Skeletal muscle cell (primary cell): Measurements from ENCODE around the gene EFNB2.
A peak's percentile ranks its signal among the peaks of the same experiment; 100 is the strongest.

ENCODE experiments used
- DNase-seq: peaks from one replicate; pipeline ENCODE4 v3.0.0-alpha.2; 2010; ENCODE audit warnings: low read depth
- H3K4me3 ChIP-seq: 2 replicates; pipeline ENCODE4 v1.5.1; 2011; ENCODE audit warnings: low read depth, mild to moderate bottlenecking, control low read depth, low read length, moderate library complexity

EFNB2 gene

DNA sequence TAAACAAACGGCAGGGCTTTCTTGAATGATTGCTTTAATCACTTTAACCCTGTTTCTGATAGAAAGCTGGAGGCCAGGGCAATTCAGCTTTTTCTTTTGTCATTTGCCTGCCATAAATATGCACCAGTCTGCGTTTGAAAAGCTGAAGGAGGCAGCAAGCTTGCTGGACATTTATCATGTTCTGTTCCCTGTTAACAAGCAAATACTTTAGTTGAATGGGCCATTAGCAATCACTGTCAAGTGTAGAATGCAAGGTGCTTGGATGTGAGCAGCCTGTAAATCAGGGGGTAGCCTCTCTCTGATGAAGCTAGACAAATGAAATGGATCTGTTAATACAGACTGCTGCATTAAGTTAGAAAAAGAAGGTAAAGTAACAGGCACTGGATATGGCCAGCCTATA, 7.6 kb downstream of the EFNB2 start:
- no peak for DNase-seq

DNA sequence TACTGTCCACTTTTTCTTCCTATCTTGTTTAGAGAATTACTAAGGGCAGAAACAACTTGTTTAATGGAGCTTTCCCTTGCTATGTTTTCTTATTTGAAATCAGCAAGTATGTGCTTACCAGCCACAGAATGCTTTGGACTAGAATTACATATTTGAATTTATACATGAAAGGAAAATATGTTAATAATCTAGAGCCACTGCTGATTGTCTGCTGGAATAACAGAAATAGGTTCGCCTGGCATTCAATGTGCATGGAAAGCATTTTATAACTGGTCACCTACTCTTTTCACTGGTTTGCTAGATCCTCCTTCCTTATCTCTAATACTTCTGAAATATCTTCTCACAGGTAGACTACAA, 8.0 kb downstream of the EFNB2 start:
- no peak for DNase-seq
- no peak overlapping the region for H3K4me3 ChIP-seq

More for the DNA sequence above, 7.6 kb downstream of the EFNB2 start:
- no peak overlapping the region for H3K4me3 ChIP-seq

DNA sequence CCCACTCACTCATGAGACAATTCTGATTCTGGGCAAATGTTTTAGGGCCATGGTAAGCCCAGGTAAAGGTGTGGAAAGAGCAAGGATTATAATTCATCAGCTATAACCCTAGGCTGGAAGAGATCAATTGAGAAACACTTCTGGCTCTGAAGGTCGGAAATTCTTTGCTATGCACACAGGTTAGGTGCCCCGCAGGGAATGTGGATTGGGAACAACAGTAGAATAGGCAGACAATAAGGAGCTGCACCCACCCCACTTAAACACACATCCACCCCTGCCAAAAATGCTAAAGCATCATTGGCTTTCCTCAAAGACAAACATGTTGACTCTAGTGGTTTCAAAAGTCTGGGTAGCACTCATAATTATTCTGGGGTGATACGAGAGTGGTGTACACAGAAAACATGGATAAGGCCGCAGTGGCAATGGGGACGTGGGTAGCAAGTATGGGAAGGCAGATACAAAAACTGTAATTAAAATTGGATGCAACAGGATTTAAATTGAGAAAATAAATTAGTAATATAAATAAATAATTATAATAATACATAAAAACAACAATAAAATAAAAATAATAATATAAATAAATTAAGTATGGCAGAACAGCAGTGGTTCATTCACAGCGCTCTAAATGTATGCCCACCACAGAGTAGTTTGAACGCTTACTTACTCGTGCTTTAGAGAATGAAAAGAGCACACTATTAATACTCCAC, 8.6 kb downstream of the EFNB2 start:
- DNase-seq: no peak
- H3K4me3 ChIP-seq: no peak overlapping the region

DNA sequence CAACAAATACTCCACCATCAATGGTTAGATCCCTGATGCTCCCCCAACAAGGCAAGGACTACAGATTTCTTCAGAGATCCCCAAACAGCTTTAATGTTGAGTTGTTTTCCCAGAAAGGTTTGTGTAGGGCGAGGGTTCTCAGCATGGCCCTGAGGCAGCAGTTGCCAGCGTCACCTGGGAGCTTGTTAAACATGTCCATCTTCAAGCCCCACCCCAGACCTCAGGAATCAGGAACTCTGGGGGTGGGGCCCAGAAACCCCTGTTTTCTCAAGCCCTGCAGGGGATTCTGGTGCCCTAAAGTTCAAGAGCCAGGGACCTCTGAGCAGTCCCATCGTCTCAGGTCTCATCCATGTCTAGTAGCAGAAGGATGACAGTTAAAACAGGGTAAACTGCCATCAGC, 9.6 kb downstream of the EFNB2 start:
- DNase-seq: no peak
- no peak overlapping the region for H3K4me3 ChIP-seq

DNA sequence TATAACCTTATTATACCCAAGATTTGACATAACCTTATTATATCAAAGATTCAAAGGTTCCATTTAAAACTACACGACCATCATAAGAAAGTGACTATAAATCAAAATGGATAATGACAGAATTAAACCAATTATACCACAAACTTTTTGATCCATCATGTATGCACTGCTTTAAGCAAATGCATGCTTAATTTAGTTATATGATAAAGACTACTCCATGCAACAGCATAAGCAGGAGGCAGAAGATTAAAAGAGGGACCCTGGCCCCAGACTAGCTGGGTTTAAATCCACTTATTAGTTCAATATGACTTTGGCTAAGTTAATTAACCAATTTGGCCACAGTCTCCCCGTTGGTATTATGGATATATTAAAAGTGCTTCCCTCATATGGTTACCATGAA, 11.4 kb downstream of the EFNB2 start:
- no peak for DNase-seq
- no peak overlapping the region for H3K4me3 ChIP-seq

DNA sequence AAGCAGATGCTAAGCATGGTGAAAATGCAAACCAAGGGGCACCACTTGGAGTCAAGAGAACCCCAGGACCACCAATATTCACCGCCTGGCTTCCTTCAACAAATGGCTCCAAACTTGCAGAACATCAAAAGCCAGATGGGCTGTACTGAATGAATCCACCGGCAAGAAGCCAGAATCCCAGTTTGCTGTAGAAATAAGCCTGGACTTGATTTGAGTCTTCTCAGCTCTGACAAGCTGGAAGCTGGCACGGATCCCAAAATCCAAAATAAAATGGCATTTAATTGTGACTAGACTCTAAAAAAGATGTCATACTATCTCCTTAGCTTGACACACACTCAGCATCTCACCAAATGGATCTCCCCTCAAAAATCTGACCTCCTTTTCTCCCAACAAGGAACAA, 11.9 kb downstream of the EFNB2 start:
- no peak overlapping the region for H3K4me3 ChIP-seq
- DNase-seq: no peak

DNA sequence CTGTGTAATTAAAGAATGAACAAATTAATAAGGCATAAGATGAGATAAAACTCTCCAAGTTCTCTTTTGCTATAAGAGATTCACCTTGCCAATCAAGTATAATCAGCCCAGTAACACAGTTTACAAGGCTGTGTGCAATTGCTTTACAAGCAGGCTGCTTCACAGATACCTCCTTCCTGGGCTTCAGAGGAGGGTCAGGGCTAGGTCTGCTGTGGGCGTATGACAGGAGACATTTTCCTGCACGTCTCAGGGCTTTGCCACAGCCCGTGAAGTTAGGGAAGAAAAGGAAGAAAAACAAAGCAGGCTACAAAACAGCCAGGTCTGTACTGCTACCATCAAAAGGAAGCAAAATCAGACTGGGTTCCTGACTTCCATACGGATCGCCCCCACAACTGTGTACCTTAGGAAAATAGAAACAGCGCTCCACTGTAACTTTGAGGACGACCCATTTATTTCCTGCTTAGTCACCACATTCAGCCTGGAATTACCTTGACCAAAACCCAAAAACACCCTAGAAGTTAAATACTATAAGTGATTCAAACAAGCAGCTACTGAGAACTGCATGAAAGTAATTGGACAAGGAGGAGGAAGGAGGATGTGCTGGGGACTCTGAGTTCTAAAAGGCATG, 12.4 kb downstream of the EFNB2 start:
- no peak overlapping the region for H3K4me3 ChIP-seq

DNA sequence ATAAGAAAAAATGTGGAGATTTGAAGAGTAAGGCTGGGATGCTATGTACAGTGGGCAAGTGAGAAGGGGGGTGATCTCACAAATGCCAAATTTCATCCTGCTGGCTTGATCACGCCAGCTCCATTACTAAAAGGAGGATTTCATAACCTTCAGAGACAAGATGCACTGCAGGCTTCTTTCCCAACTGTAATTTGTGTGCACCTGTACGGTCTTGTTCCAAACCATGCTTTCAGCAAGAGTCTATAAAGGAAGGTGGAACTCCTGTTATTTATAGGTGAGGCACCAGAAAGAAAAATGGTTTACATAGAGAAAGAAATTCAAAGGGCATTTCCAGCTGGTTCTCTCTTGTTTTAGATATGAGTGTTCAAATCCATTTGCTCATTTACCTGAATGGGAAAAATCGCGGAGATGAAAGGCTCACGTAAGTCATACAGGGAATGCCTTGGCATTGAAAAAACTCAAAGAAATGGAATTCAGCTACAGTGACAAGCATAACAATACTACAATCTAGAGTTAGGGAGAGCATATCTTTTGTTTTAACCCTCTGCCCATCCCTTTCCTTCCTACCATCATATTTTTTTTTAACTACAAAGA, 13.3 kb downstream of the EFNB2 start:
- H3K4me3 ChIP-seq: no peak overlapping the region
- DNase-seq: no peak

More for the DNA sequence above, 12.4 kb downstream of the EFNB2 start:
- DNase-seq: no peak

DNA sequence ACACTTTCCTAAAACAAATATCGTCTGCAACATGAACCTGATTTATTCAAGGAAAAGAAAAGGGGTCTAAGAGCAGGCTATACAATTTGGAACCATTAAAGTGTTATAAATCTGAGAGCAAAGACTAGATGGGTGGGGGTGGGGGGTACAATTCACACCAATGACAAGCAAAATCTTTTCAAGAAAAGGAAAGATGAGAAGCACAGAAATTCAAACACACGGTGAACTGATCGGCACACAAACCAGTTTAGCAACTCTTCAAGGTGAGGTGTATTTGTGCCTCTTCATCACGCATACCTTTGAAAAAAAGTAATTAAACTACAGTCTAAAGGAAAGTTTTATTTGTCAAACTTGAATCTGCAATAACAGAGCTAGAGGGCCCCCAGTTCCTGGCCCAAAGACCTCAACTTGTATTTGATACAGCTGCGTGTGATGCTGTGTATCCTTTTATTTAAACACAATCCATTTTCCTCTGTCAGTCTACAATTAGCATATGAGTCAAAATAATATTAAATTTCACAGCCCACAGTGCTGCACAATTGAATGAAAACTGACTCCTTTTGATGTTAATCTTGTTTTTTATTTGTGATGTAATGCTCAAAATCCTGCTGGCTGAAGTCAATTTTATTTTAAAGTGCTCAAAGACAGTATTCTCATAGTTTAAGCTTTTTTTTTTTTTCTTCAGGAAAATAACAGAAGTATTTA, 14.2 kb downstream of the EFNB2 start:
- H3K4me3 ChIP-seq: no peak overlapping the region
- no peak for DNase-seq

DNA sequence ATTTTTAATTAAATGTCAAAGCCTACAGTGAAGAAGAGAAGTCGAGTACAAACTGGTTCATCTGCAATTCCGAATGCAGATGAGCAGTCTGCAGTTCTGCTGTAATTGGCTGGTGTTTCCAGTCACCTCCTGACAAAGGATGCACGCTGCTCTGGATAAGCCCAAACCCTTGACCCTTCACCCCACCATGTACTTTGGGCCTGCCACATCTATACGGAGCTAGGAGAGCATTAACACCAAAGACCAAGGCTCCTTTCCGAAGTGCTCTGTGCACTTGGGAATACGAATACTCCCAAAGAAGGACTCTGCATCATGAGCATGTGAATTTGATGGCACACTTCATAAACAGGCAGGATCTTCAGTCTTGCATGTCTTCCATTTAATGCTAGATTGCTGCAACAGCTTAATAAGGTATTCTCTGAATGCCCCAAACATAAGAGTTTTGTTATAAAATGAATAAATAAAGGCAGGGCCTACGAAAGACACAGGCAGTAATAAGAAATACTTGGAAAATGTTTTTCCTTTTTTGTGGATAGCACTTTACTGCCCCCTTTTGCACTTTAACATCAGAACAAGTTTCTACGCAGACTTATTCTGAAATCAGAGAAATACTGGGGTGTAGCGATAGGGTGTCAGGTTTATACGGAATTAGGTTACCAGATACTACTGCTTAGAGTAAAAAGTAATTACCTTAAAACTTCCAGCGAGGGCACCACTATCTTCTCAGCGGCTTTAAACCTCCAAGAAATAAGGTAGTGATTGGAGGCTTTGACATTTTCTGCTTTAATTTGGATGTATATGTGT, 15.0 kb downstream of the EFNB2 start:
- DNase-seq: no peak
- no peak overlapping the region for H3K4me3 ChIP-seq

DNA sequence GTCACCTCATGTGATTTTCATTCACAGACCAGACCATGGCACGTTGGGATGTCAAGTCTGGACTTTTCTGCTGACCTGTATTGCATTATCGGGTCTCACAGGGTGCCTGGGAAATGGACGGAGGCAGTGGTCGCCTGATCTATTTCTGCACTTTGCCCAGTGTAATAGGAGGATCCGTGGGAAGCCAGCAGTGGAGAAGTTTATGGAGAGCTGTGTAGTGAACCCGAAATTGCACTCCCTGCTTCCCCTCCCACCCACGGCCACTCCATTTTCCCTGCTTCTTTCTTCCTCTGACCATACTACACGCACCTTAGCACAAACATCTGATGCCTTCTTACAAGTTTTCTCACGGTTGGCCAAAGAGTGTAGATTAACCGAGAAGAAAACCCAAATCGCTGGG, 16.9 kb downstream of the EFNB2 start:
- H3K4me3 ChIP-seq: no peak overlapping the region
- no peak for DNase-seq

DNA sequence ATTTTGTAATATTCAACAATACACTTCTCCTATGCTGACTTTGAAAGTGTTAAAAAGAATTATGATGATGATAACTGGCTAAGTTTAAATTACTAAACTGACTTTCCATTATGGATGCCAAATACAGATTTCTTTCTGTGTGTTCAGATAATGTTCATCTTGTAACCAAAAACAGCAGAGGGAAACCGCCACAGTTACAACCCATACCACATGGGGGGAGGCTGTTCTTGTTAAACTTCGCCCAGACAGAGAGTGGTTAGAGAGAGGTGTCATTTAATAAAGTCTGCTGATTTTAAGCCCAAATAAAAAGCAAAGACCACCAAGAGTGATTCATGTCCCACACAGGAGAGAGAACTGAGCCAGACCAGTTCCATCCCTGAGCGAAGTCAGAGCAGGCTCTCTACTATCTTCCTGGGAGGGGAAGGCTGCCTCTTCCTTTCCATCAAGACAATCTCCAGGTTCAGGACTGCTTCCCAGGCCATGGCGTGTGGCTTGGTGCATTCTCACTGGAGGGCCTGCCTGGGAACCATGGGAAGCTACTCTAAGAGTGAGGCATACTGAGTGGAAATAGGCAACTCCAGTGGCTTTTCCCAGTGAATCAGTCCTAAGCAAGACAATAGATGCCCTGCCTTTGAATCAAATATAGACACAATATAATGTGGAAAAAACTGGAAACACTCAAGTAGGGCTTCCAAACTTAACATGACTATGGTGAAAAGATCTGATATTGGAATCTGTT, 18.2 kb downstream of the EFNB2 start:
- no peak overlapping the region for H3K4me3 ChIP-seq
- no peak for DNase-seq

DNA sequence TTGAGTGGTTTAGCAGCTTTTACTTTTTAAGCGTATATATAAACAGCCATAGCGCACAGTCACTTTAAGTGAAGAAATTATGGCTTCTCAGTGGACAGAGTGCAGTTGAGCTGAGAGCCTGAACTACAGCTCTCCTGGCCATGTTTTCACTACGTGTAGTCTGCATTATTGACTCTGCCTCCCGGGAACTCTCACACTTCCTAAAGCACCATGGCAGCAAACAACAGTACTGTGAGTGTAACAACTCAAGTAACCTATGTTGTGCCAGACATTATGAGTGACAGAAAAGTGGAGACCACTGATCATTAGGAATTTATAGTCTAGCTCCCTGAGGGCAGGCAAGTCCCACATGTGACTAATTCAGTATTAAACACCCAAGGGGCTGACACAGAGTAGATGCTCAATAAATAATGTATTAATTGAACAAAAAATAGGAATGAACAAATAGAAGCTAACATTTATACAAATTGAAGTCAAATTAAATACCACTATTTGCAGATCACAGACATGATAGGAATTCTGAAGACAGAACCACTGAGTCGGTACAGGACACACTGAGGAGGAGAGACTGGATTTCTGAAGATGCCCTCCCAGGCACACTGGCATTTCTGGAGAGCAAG, 19.7 kb downstream of the EFNB2 start:
- DNase-seq: no peak
- H3K4me3 ChIP-seq: no peak overlapping the region

DNA sequence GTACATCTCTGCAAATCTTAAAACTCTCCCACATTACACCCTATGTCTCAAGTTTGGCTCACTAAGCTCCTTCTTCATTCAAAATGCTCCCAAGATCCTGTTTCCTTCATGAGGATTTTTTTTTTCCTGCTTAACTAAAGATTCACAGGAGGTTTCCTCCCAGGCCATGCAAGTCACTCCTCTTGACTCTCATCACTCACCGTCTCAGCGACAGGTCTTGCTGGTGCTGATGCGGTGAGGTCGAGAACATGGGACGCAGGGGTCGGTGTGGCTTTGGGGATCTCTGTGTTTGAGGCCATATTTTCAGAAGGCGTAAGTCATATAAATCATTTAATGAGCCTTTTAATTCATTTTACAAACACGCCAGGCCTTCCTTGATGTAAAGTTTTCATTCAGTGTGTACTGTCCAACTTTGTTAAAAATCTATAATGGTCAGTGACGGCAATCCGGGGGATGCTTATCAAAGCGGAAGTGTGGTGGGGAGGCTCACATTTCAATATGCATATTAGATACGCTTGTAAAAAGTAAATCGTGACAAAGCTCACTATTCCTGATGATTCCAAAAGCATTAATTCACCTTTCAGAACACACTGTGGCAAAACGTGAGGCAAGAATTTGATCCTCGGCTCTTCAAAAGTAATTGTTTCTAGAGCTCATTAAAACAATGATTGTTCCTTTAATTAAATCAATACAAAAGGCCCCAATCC, 20.4 kb downstream of the EFNB2 start:
- no peak for DNase-seq
- no peak overlapping the region for H3K4me3 ChIP-seq

DNA sequence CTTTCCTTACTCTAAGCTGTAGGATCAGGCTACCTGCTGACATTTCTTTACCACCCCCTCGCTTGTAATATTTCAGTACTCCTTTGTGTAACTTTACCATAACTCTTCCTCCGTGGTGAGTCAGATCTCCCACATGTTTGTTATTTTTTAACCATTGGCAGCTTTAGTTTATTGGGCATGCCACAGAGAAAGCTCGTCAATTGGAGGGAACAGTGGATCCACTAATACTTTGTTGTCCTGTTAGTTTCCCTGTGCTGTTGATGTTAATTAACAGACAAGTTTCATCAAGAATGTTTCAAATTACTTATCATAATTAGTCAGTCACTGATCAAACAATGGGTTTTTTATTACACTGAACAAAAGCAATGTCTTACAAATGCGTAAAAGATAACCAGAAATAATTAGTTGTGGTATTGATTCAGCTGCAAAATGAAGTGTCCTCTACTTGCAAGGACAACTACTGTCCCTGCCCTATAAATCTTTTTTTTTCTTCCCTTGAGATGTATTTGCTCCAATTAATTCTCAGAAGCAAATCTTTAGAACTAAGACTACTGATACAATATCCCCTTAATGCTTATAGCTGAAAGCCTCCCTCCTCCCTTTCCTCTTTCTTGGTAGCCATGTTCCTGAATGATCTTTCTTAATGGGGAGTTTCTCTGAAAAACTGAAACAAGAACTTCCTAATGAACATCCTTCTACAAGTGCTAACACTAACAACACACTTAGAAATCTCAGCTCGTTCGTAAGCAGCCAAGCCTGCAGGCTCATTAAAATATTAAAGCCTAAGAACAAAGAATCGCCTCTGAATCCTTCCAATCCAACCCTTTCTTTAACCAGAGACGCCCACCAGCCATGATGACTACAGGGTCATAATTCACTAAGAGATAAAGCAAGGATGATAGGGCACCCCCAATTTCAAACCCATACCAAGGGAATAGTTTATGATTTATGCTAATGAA, 22.2 kb downstream of the EFNB2 start:
- DNase-seq: no peak
- no peak overlapping the region for H3K4me3 ChIP-seq

DNA sequence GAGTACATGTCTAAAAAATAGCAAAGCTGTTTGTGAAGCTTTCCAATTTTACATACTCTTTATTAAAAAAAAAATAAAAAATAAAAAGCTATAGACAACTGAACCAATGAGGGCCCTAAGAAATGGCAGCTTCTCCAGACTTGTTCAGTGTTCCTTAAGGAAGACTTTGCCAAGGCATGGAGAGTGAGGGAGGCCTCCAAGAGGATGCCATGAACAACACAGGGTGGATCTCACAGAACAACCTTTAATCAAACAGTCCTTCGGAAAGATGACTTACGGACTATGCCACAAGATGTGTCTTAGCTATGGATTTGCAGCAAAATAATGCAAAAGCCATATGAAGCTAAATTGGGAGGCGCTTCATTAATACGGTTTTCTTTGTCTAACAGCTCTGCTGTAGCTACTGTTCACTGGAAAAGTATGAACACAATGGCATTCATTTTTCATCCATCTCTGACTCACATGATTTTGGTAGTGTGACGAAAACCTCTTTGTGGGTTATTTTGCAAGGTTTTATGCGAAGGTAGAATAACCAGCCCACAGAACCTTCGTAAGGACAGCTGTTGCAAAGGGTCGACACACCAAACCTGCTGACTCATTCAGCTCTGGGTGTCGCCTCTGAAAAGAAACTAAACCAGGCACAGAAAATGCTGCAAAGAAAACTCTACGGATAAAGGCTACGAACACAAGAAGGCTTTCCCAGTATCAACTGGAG, 27.7 kb downstream of the EFNB2 start:
- peak; percentile 96 for DNase-seq
- peak overlapping the region; percentile 15 for H3K4me3 ChIP-seq
